HG02610 (cell line): ENCODE results near the gene TMEM54.

Source experiments
- ATAC-seq: cut with Tn5 transposase; IDR thresholded peaks from one replicate; pipeline ENCODE4 v1.9.1; 2021; ENCODE audit warnings: mild to moderate bottlenecking, moderate library complexity; ENCODE audit not compliant: unreplicated experiment

The TMEM54 gene

GRCh38 chr1:32900956-32901822 is at the start of gene TMEM54:
Gene TMEM54 (minus strand): TSS chr1:32901389. CDS start chr1:32901238, 151 bp downstream.
- no peak for ATAC-seq

GRCh38 chr1:32949519-32949918 is 48.3 kb upstream of the TMEM54 start:
- ATAC-seq = no peak

- no peak for ATAC-seq
Measured at GRCh38 chr1:32948905-32949304, 47.7 kb upstream of the TMEM54 start.

- no peak for ATAC-seq
Measured at GRCh38 chr1:32948390-32948722, 47.2 kb upstream of the TMEM54 start.

GRCh38 chr1:32947669-32948389 is 46.6 kb upstream of the TMEM54 start:
- ATAC-seq = no peak

- ATAC-seq = no peak
Measured at GRCh38 chr1:32946413-32946812, 45.2 kb upstream of the TMEM54 start.

GRCh38 chr1:32944180-32944579 is 43.0 kb upstream of the TMEM54 start:
- ATAC-seq = no peak

GRCh38 chr1:32939655-32940371 is 38.6 kb upstream of the TMEM54 start:
- ATAC-seq = no peak

- ATAC-seq = no peak
Measured at GRCh38 chr1:32937061-32937460, 35.9 kb upstream of the TMEM54 start.

- no peak for ATAC-seq
Measured at GRCh38 chr1:32934535-32934934, 33.3 kb upstream of the TMEM54 start.

- no peak for ATAC-seq
Measured at GRCh38 chr1:32933742-32934322, 32.6 kb upstream of the TMEM54 start.

- ATAC-seq = no peak
Measured at GRCh38 chr1:32931760-32932159, 30.6 kb upstream of the TMEM54 start.

- ATAC-seq = no peak
Measured at GRCh38 chr1:32929366-32929765, 28.2 kb upstream of the TMEM54 start.

- ATAC-seq = no peak
Measured at GRCh38 chr1:32928715-32929114, 27.5 kb upstream of the TMEM54 start.

GRCh38 chr1:32928285-32928684 is 27.1 kb upstream of the TMEM54 start:
- no peak for ATAC-seq

GRCh38 chr1:32927441-32927840 is 26.3 kb upstream of the TMEM54 start:
- no peak for ATAC-seq

GRCh38 chr1:32926562-32926961 is 25.4 kb upstream of the TMEM54 start:
- no peak for ATAC-seq

GRCh38 chr1:32925403-32926162 is 24.4 kb upstream of the TMEM54 start:
- no peak for ATAC-seq

GRCh38 chr1:32924881-32925344 is 23.7 kb upstream of the TMEM54 start:
- no peak for ATAC-seq

GRCh38 chr1:32920833-32921232 is 19.6 kb upstream of the TMEM54 start:
- ATAC-seq = no peak
